ENCODE measurements around the gene SLC25A13.
"Not testable (repeated sequence)": the region's sequence is repeated elsewhere in the genome, so short reads cannot be mapped to it uniquely, and the experiment has no call there.

The SLC25A13 gene

GRCh38 chr7:96321658-96322372 lies at the start of gene SLC25A13:
Gene SLC25A13 (minus strand): TSS chr7:96322098. CDS start chr7:96321956, 142 bp downstream.
- DNase-seq = peak; percentile 86

GRCh38 chr7:96365916-96366315 lies 44.0 kb upstream of the SLC25A13 start:
- DNase-seq = not testable (repeated sequence)

- no peak for DNase-seq
These were observed 39.4 kb upstream of the SLC25A13 start for GRCh38 chr7:96361116-96361857.

- no peak for DNase-seq
These were observed 38.0 kb upstream of the SLC25A13 start for GRCh38 chr7:96359876-96360275.

GRCh38 chr7:96358236-96358971 lies 36.5 kb upstream of the SLC25A13 start:
- not testable (repeated sequence) for DNase-seq

- no peak for DNase-seq
These were observed 34.1 kb upstream of the SLC25A13 start for GRCh38 chr7:96355990-96356506.

- DNase-seq = no peak
These were observed 33.0 kb upstream of the SLC25A13 start for GRCh38 chr7:96354881-96355280.

- DNase-seq = no peak
These were observed 27.7 kb upstream of the SLC25A13 start for GRCh38 chr7:96349572-96349971.

- no peak for DNase-seq
These were observed 25.6 kb upstream of the SLC25A13 start for GRCh38 chr7:96347471-96347870.

GRCh38 chr7:96346293-96346953 lies 24.5 kb upstream of the SLC25A13 start:
- DNase-seq = no peak

- no peak for DNase-seq
These were observed 22.3 kb upstream of the SLC25A13 start for GRCh38 chr7:96344236-96344635.

- DNase-seq = no peak
These were observed 20.2 kb upstream of the SLC25A13 start for GRCh38 chr7:96342049-96342448.

GRCh38 chr7:96337519-96337918 lies 15.6 kb upstream of the SLC25A13 start:
- no peak for DNase-seq

GRCh38 chr7:96332325-96332724 lies 10.4 kb upstream of the SLC25A13 start:
- no peak for DNase-seq

- DNase-seq = no peak
These were observed 9.9 kb upstream of the SLC25A13 start for GRCh38 chr7:96331775-96332174.

GRCh38 chr7:96331233-96331632 lies 9.3 kb upstream of the SLC25A13 start:
- DNase-seq = no peak

- DNase-seq = no peak
These were observed 8.3 kb upstream of the SLC25A13 start for GRCh38 chr7:96330193-96330592.

- DNase-seq = no peak
These were observed 7.3 kb upstream of the SLC25A13 start for GRCh38 chr7:96329241-96329640.

GRCh38 chr7:96328016-96328415 lies 6.1 kb upstream of the SLC25A13 start:
- no peak for DNase-seq

- DNase-seq = no peak
These were observed 5.5 kb upstream of the SLC25A13 start for GRCh38 chr7:96327429-96327828.

GRCh38 chr7:96326752-96327151 lies 4.9 kb upstream of the SLC25A13 start:
- not testable (repeated sequence) for DNase-seq

- no peak for DNase-seq
These were observed 1.1 kb upstream of the SLC25A13 start for GRCh38 chr7:96322847-96323461.

GRCh38 chr7:96322373-96322695 lies 436 bp upstream of the SLC25A13 start:
- DNase-seq = no peak

All from activated effector memory CD4-positive, alpha-beta T cell treated with anti-CD3 and anti-CD28 coated beads, Interleukin-2, amount 50 U/mL, for 16 hours (primary cell).